Subcutaneous abdominal adipose tissue (tissue), 5 donors: Measurements from ENCODE around the gene IKZF4.

Experiments used
- H3K27ac ChIP-seq: one replicate; pipeline ENCODE4 v1.7.0; 2013; ENCODE audit warnings: low read depth, mild to moderate bottlenecking, inconsistent platforms, low read length, moderate library complexity
- H3K27me3 ChIP-seq, 5 donors: one replicate each; pipeline ENCODE4 v1.7.0; 2013; ENCODE audit warnings: low read length in 5 of 5, inconsistent platforms in 1 of 5; ENCODE audit not compliant: control insufficient read depth in 5 of 5, insufficient read depth in 4 of 5
- H3K36me3 ChIP-seq, 5 donors: one replicate each; pipeline ENCODE4 v1.7.0; 2013; ENCODE audit warnings: low read length in 5 of 5; ENCODE audit not compliant: control insufficient read depth in 5 of 5, insufficient read depth in 5 of 5
- H3K4me1 ChIP-seq, 5 donors: one replicate each; pipeline ENCODE4 v1.7.0; 2013; ENCODE audit warnings: low read length in 5 of 5, mild to moderate bottlenecking in 3 of 5, moderate library complexity in 1 of 5; ENCODE audit not compliant: control insufficient read depth in 5 of 5, insufficient read depth in 5 of 5
- H3K4me3 ChIP-seq, 5 donors: one replicate each; pipeline ENCODE4 v1.7.0; 2013; ENCODE audit warnings: low read length in 5 of 5, low read depth in 1 of 5
- H3K9ac ChIP-seq, 5 donors: one replicate each; pipeline ENCODE4 v1.7.0; 2013; ENCODE audit warnings: low read length in 5 of 5, mild to moderate bottlenecking in 4 of 5, moderate library complexity in 3 of 5
- H3K9me3 ChIP-seq, 5 donors: one replicate each; pipeline ENCODE4 v1.7.0; 2013; ENCODE audit warnings: low read length in 5 of 5; ENCODE audit not compliant: control insufficient read depth in 5 of 5
- donor health status: healthy.
- donor health status: healthy.
- donor health status: healthy.
- donor health status: healthy.
- donor health status: healthy.

Gene IKZF4

GRCh38 chr12:56079723-56080555 lies 59.1 kb downstream of the IKZF4 start, which contains the start of gene ERBB3:
Gene ERBB3, plus strand, starts transcription at chr12:56080165. Its CDS starts 136 bp downstream, at chr12:56080301.
- H3K36me3 ChIP-seq = no peaks in the 10 kb centered on the region
- peaks cover 0 to 21% (median 16%) of the 10 kb centered on the region in 5 donors for H3K4me1 ChIP-seq
- H3K9me3 ChIP-seq = no peaks in the 10 kb centered on the region
- peak within 1 kb of the TSS; percentile 68 to 77 (median 74) for H3K4me3 ChIP-seq
- H3K27me3 ChIP-seq = peaks cover 0 to 13% (median 11%) of the 10 kb centered on the region in 5 donors
- peak within 1 kb of the TSS in 4 of 5 donors; percentile 55 to 76 (median 72) for H3K9ac ChIP-seq
- H3K27ac ChIP-seq = peak within 1 kb of the TSS; percentile 10

- Histone ChIP-seq H3K4me1 (peaks cover 0 to 21% (median 16%) of the 10 kb centered on the region in 5 donors), H3K27ac (no peak overlapping the region), H3K27me3 (peaks cover 0 to 13% (median 11%) of the 10 kb centered on the region in 5 donors), H3K9ac (no peak overlapping the region), H3K36me3 (no peaks in the 10 kb centered on the region), H3K9me3 (no peaks in the 10 kb centered on the region), H3K4me3 (peak overlapping the region in 3 of 5 donors; percentile 68 to 74 (median 73))
Measured at GRCh38 chr12:56080556-56081138, 59.8 kb downstream of the IKZF4 start.

GRCh38 chr12:56081393-56082347 lies 60.8 kb downstream of the IKZF4 start:
- no peak overlapping the region for H3K27ac ChIP-seq
- H3K9ac ChIP-seq = no peak overlapping the region
- H3K27me3 ChIP-seq = peaks cover 0 to 13% (median 11%) of the 10 kb centered on the region in 5 donors
- H3K36me3 ChIP-seq = no peaks in the 10 kb centered on the region
- H3K4me3 ChIP-seq = no peak overlapping the region
- H3K9me3 ChIP-seq = no peaks in the 10 kb centered on the region
- peaks cover 0 to 21% (median 16%) of the 10 kb centered on the region in 5 donors for H3K4me1 ChIP-seq

GRCh38 chr12:56082382-56082781 lies 61.5 kb downstream of the IKZF4 start:
- peaks cover 0 to 24% (median 16%) of the 10 kb centered on the region in 5 donors for H3K4me1 ChIP-seq
- H3K4me3 ChIP-seq = no peak overlapping the region
- peaks cover 0 to 13% (median 11%) of the 10 kb centered on the region in 5 donors for H3K27me3 ChIP-seq
- no peaks in the 10 kb centered on the region for H3K9me3 ChIP-seq
- H3K36me3 ChIP-seq = no peaks in the 10 kb centered on the region
- H3K9ac ChIP-seq = no peak overlapping the region
- no peak overlapping the region for H3K27ac ChIP-seq

GRCh38 chr12:56082967-56083366 lies 62.1 kb downstream of the IKZF4 start:
- Histone ChIP-seq H3K36me3 (no peaks in the 10 kb centered on the region), H3K9me3 (no peaks in the 10 kb centered on the region), H3K4me3 (no peak overlapping the region), H3K27me3 (peaks cover 0 to 13% (median 11%) of the 10 kb centered on the region in 5 donors), H3K27ac (no peak overlapping the region), H3K9ac (no peak overlapping the region), H3K4me1 (peaks cover 0 to 24% (median 16%) of the 10 kb centered on the region in 5 donors)

GRCh38 chr12:56084958-56085543 lies 64.2 kb downstream of the IKZF4 start:
- Histone ChIP-seq H3K4me1 (peaks cover 0 to 9% (median 5%) of the 10 kb centered on the region in 5 donors), H3K4me3 (no peak overlapping the region), H3K27me3 (peaks cover 0 to 13% (median 10%) of the 10 kb centered on the region in 5 donors), H3K27ac (no peak overlapping the region), H3K9me3 (no peaks in the 10 kb centered on the region), H3K36me3 (no peaks in the 10 kb centered on the region), H3K9ac (no peak overlapping the region)

GRCh38 chr12:56086096-56086495 lies 65.3 kb downstream of the IKZF4 start:
- H3K27me3 ChIP-seq = peaks cover 0 to 4% (median 0%) of the 10 kb centered on the region in 5 donors
- no peaks in the 10 kb centered on the region for H3K36me3 ChIP-seq
- H3K9me3 ChIP-seq = no peaks in the 10 kb centered on the region
- no peak overlapping the region for H3K27ac ChIP-seq
- H3K9ac ChIP-seq = no peak overlapping the region
- peaks cover 0 to 3% (median 0%) of the 10 kb centered on the region in 5 donors for H3K4me1 ChIP-seq
- no peak overlapping the region for H3K4me3 ChIP-seq

- no peak overlapping the region for H3K9ac ChIP-seq
- peaks cover 0 to 3% (median 0%) of the 10 kb centered on the region in 5 donors for H3K4me1 ChIP-seq
- H3K4me3 ChIP-seq = no peak overlapping the region
- no peaks in the 10 kb centered on the region for H3K9me3 ChIP-seq
- no peak overlapping the region for H3K27ac ChIP-seq
- H3K27me3 ChIP-seq = no peaks in the 10 kb centered on the region
- H3K36me3 ChIP-seq = no peaks in the 10 kb centered on the region
Measured at GRCh38 chr12:56086608-56087007, 65.8 kb downstream of the IKZF4 start.

- H3K27me3 ChIP-seq = no peaks in the 10 kb centered on the region
- H3K4me3 ChIP-seq = no peak overlapping the region
- H3K9me3 ChIP-seq = no peaks in the 10 kb centered on the region
- peaks cover 0 to 3% (median 0%) of the 10 kb centered on the region in 5 donors for H3K4me1 ChIP-seq
- H3K27ac ChIP-seq = no peak overlapping the region
- H3K9ac ChIP-seq = no peak overlapping the region
- no peaks in the 10 kb centered on the region for H3K36me3 ChIP-seq
Measured at GRCh38 chr12:56087220-56087619, 66.4 kb downstream of the IKZF4 start.
